ENCODE measurements around the gene UBD.

UBD gene

GRCh38 chr6:29590218-29590808 lies 30.8 kb upstream of the UBD start:
- no peaks in the 10 kb centered on the region for H3K9me3 ChIP-seq (ENCODE audit: control insufficient read depth, insufficient read depth, low read length)
- no peak overlapping the region for H3K27ac ChIP-seq (ENCODE audit: low read length)
- H3K36me3 ChIP-seq (ENCODE audit: control insufficient read depth, insufficient read depth, low read length): no peaks in the 10 kb centered on the region
- 0 out of 2 replicates have a peak, but pooled peaks cover 2% of the 10 kb centered on the region for H3K4me1 ChIP-seq (ENCODE audit: control insufficient read depth, insufficient read depth, low read length)
- DNase-seq (ENCODE audit: low read depth, low spot score): no peak
- no CpG with 5 or more reads among the region's 4 CpGs for WGBS (ENCODE audit: insufficient coverage, insufficient read length)
- no peak overlapping the region for H3K4me3 ChIP-seq (ENCODE audit: low read length)
- no peaks in the 10 kb centered on the region for H3K27me3 ChIP-seq (ENCODE audit: control insufficient read depth, insufficient read depth, low read length)

DNA sequence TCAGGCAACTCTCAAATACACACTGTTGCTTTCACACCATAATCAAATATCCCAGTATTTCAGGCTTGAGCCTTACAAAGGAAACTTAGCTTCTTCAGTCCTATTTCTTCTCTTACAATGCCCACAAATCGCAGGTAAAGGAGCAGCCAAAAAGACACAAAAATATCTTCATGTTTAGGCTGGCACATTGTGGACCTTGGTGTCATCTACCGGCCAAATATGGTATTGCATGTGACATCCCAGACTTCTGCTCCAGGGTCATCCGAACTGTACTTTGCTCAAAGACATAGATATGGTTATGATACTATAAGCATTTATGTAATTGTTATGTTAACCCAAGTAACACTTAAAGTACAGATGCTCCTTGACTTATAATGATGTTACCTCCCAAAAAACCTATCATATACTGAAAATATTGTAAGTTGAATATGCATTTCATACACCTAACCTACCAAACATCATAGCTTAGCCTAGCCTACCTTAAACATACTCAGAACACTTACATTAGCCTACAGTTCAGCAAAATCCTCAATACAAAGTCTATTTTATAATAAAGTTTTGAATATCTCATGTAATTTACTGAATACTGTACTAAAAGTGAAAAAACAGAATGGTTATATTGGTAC lies 30.0 kb upstream of the UBD start:
- peak; percentile 45 for DNase-seq (ENCODE audit: low read depth, low spot score)
- WGBS (ENCODE audit: insufficient coverage, insufficient read length): no CpG with 5 or more reads among the region's 3 CpGs
- Histone ChIP-seq H3K36me3 (ENCODE audit: control insufficient read depth, insufficient read depth, low read length) (no peaks in the 10 kb centered on the region), H3K27ac (ENCODE audit: low read length) (no peak overlapping the region), H3K4me3 (ENCODE audit: low read length) (no peak overlapping the region), H3K27me3 (ENCODE audit: control insufficient read depth, insufficient read depth, low read length) (no peaks in the 10 kb centered on the region), H3K4me1 (ENCODE audit: control insufficient read depth, insufficient read depth, low read length) (0 out of 2 replicates have a peak, but pooled peaks cover 2% of the 10 kb centered on the region), H3K9me3 (ENCODE audit: control insufficient read depth, insufficient read depth, low read length) (no peaks in the 10 kb centered on the region)

DNA sequence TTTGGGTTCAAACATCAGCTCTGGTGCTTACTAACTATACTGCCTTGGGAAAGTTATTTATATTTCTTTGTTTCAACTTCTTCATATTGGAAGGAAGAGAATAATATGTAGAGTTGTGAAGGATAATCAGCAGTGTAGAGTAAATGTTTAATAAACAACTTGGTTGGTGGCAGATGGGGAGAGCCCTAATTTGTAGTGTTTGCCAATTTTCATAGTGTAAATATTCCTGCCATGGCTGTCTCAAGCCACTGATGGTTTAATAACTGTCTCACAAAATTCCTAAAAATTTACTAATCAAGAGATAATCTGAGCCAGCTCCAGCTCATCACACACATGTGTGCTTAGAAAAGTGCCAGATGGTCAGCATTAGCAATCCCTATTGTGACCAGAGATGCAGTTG lies 25.3 kb upstream of the UBD start, which contains the start of gene OR2H2:
Gene OR2H2 (plus strand): TSS at position 301 of the 400 bp plus-strand sequence. CDS start 2,824 bp downstream, outside the sequence.
- H3K4me3 ChIP-seq (ENCODE audit: low read length): no peak within 1 kb of the TSS
- H3K27me3 ChIP-seq (ENCODE audit: control insufficient read depth, insufficient read depth, low read length): no peaks in the 10 kb centered on the region
- no peak for DNase-seq (ENCODE audit: low read depth, low spot score)
- H3K9me3 ChIP-seq (ENCODE audit: control insufficient read depth, insufficient read depth, low read length): no peaks in the 10 kb centered on the region
- H3K36me3 ChIP-seq (ENCODE audit: control insufficient read depth, insufficient read depth, low read length): no peaks in the 10 kb centered on the region
- H3K27ac ChIP-seq (ENCODE audit: low read length): no peak within 1 kb of the TSS
- H3K4me1 ChIP-seq (ENCODE audit: control insufficient read depth, insufficient read depth, low read length): no peaks in the 10 kb centered on the region

GRCh38 chr6:29577544-29577943 lies 18.0 kb upstream of the UBD start:
- Histone ChIP-seq H3K4me3 (ENCODE audit: low read length) (no peak overlapping the region), H3K27me3 (ENCODE audit: control insufficient read depth, insufficient read depth, low read length) (no peaks in the 10 kb centered on the region), H3K36me3 (ENCODE audit: control insufficient read depth, insufficient read depth, low read length) (no peaks in the 10 kb centered on the region), H3K9me3 (ENCODE audit: control insufficient read depth, insufficient read depth, low read length) (no peaks in the 10 kb centered on the region), H3K27ac (ENCODE audit: low read length) (no peak overlapping the region), H3K4me1 (ENCODE audit: control insufficient read depth, insufficient read depth, low read length) (no peaks in the 10 kb centered on the region)
- WGBS (ENCODE audit: insufficient coverage, insufficient read length): no CpG with 5 or more reads among the region's 7 CpGs
- no peak for DNase-seq (ENCODE audit: low read depth, low spot score)

- no peak for DNase-seq (ENCODE audit: low read depth, low spot score)
Measured at GRCh38 chr6:29576056-29576455, 16.5 kb upstream of the UBD start.

DNA sequence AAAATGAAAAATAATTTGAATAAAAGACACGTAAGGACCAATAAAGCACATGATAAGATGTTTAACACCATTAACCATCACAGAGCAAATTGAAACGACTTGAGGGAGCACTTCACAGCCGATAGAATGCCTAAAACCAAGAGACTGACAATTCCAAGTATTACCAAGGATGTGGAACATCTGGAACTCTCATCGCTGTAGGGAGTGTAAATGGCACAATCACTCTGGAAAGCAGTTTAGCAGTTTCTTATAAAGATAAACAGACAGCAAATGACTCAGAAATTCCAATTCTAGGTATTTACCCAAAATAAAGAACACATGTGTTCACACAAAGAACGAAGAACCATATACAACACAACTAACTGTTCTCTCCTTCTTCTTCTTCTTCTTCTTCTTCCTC lies 8.5 kb upstream of the UBD start:
- Histone ChIP-seq H3K36me3 (ENCODE audit: control insufficient read depth, insufficient read depth, low read length) (no peaks in the 10 kb centered on the region), H3K4me3 (ENCODE audit: low read length) (no peak overlapping the region), H3K27ac (ENCODE audit: low read length) (no peak overlapping the region), H3K27me3 (ENCODE audit: control insufficient read depth, insufficient read depth, low read length) (no peaks in the 10 kb centered on the region), H3K9me3 (ENCODE audit: control insufficient read depth, insufficient read depth, low read length) (no peaks in the 10 kb centered on the region), H3K4me1 (ENCODE audit: control insufficient read depth, insufficient read depth, low read length) (no peaks in the 10 kb centered on the region)
- DNase-seq (ENCODE audit: low read depth, low spot score): no peak
- WGBS (ENCODE audit: insufficient coverage, insufficient read length): no CpG with 5 or more reads among the region's 5 CpGs

More at GRCh38 chr6:29576056-29576455, 16.5 kb upstream of the UBD start:
- H3K27ac ChIP-seq (ENCODE audit: low read length): no peak overlapping the region
- no peaks in the 10 kb centered on the region for H3K4me1 ChIP-seq (ENCODE audit: control insufficient read depth, insufficient read depth, low read length)
- no peaks in the 10 kb centered on the region for H3K36me3 ChIP-seq (ENCODE audit: control insufficient read depth, insufficient read depth, low read length)
- H3K4me3 ChIP-seq (ENCODE audit: low read length): no peak overlapping the region
- H3K9me3 ChIP-seq (ENCODE audit: control insufficient read depth, insufficient read depth, low read length): no peaks in the 10 kb centered on the region
- no peaks in the 10 kb centered on the region for H3K27me3 ChIP-seq (ENCODE audit: control insufficient read depth, insufficient read depth, low read length)

GRCh38 chr6:29567541-29567940 lies 8.0 kb upstream of the UBD start:
- no peak overlapping the region for H3K27ac ChIP-seq (ENCODE audit: low read length)
- no CpG with 5 or more reads among the region's 2 CpGs for WGBS (ENCODE audit: insufficient coverage, insufficient read length)
- H3K4me3 ChIP-seq (ENCODE audit: low read length): no peak overlapping the region
- no peak for DNase-seq (ENCODE audit: low read depth, low spot score)
- H3K9me3 ChIP-seq (ENCODE audit: control insufficient read depth, insufficient read depth, low read length): no peaks in the 10 kb centered on the region
- no peaks in the 10 kb centered on the region for H3K36me3 ChIP-seq (ENCODE audit: control insufficient read depth, insufficient read depth, low read length)
- no peaks in the 10 kb centered on the region for H3K4me1 ChIP-seq (ENCODE audit: control insufficient read depth, insufficient read depth, low read length)
- H3K27me3 ChIP-seq (ENCODE audit: control insufficient read depth, insufficient read depth, low read length): no peaks in the 10 kb centered on the region

DNA sequence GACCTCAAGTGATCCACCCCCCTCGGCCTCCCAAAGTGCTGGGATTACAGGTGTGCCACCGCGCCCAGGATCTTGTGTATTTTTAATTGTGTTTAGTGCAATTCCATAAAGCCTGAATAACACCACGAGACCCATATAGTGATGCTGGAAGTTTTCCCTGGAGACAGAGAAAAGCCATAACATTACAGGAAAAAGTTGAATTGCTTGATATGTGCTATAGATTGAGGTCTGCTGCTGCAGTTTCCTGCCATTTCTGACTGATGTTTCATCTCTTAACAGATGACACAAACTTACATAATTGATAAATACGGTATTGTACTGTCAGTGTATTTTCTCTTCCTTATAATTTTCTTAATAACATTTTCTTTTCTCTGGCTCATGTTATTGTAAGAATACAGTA lies 7.3 kb upstream of the UBD start:
- no peaks in the 10 kb centered on the region for H3K27me3 ChIP-seq (ENCODE audit: control insufficient read depth, insufficient read depth, low read length)
- DNase-seq (ENCODE audit: low read depth, low spot score): no peak

GRCh38 chr6:29564875-29565274 lies 5.3 kb upstream of the UBD start:
- Histone ChIP-seq H3K27me3 (ENCODE audit: control insufficient read depth, insufficient read depth, low read length) (no peaks in the 10 kb centered on the region), H3K9me3 (ENCODE audit: control insufficient read depth, insufficient read depth, low read length) (no peaks in the 10 kb centered on the region), H3K4me3 (ENCODE audit: low read length) (no peak overlapping the region), H3K36me3 (ENCODE audit: control insufficient read depth, insufficient read depth, low read length) (no peaks in the 10 kb centered on the region), H3K27ac (ENCODE audit: low read length) (no peak overlapping the region), H3K4me1 (ENCODE audit: control insufficient read depth, insufficient read depth, low read length) (no peaks in the 10 kb centered on the region)
- no peak for DNase-seq (ENCODE audit: low read depth, low spot score)

More for the DNA sequence above, 7.3 kb upstream of the UBD start:
- H3K27ac ChIP-seq (ENCODE audit: low read length): no peak overlapping the region
- H3K4me1 ChIP-seq (ENCODE audit: control insufficient read depth, insufficient read depth, low read length): no peaks in the 10 kb centered on the region
- H3K36me3 ChIP-seq (ENCODE audit: control insufficient read depth, insufficient read depth, low read length): no peaks in the 10 kb centered on the region
- H3K4me3 ChIP-seq (ENCODE audit: low read length): no peak overlapping the region
- WGBS (ENCODE audit: insufficient coverage, insufficient read length): no CpG with 5 or more reads among the region's 5 CpGs
- no peaks in the 10 kb centered on the region for H3K9me3 ChIP-seq (ENCODE audit: control insufficient read depth, insufficient read depth, low read length)

GRCh38 chr6:29563435-29563965 lies 4.0 kb upstream of the UBD start:
- no peak for DNase-seq (ENCODE audit: low read depth, low spot score)
- no CpG with 5 or more reads among the region's 3 CpGs for WGBS (ENCODE audit: insufficient coverage, insufficient read length)
- peaks cover under 1% of the 10 kb centered on the region; the same call in 1 of the 2 replicates for H3K4me1 ChIP-seq (ENCODE audit: control insufficient read depth, insufficient read depth, low read length)
- no peak overlapping the region for H3K27ac ChIP-seq (ENCODE audit: low read length)
- no peaks in the 10 kb centered on the region for H3K36me3 ChIP-seq (ENCODE audit: control insufficient read depth, insufficient read depth, low read length)
- no peaks in the 10 kb centered on the region for H3K27me3 ChIP-seq (ENCODE audit: control insufficient read depth, insufficient read depth, low read length)
- no peaks in the 10 kb centered on the region for H3K9me3 ChIP-seq (ENCODE audit: control insufficient read depth, insufficient read depth, low read length)
- H3K4me3 ChIP-seq (ENCODE audit: low read length): no peak overlapping the region
